ENCODE results near the gene HLCS. TPM values are rescaled to one million over a fixed set of nuclear protein-coding genes. Genes with fewer than 3 reads are reported as not detected.

Gene HLCS
- total and polyA plus RNA-seq, 7 donors: 3.0 to 26.0 (median 12.5) TPM

GRCh38 chr21:36722370-36723368, 243.8 kb downstream of the HLCS start:
- 91 to 92% methylated on average over 25 of the region's 25 CpGs for WGBS, 2 donors
- DNase-seq: peak; percentile 44
- Histone ChIP-seq H3K4me1 (no peaks in the 10 kb centered on the region), H3K9me3 (no peaks in the 10 kb centered on the region), H3K27me3 (peaks cover 0 to 48% (median 10%) of the 10 kb centered on the region in 3 donors), H3K36me3 (no peaks in the 10 kb centered on the region), H3K4me3 (no peak overlapping the region), H3K27ac (no peak overlapping the region)
- TF ChIP-seq POLR2AphosphoS5 (IDR thresholded peaks at IDR 0.05) (no peak), CTCF (IDR thresholded peaks at IDR 0.05) (no peak), POLR2A (IDR thresholded peaks at IDR 0.05) (no peak), EP300 (IDR thresholded peaks at IDR 0.05) (no peak)
- intact Hi-C loops (cut with DNase I): no loop called here

GRCh38 chr21:36721817-36722216, 244.7 kb downstream of the HLCS start:
- Histone ChIP-seq H3K4me3 (no peak overlapping the region), H3K4me1 (no peaks in the 10 kb centered on the region), H3K9me3 (no peaks in the 10 kb centered on the region), H3K27me3 (peaks cover 0 to 51% (median 10%) of the 10 kb centered on the region in 3 donors), H3K27ac (no peak overlapping the region), H3K36me3 (no peaks in the 10 kb centered on the region)
- WGBS, 2 donors: 94% methylated on average over 7 of the region's 7 CpGs
- no peak for TF ChIP-seq POLR2AphosphoS5 (IDR thresholded peaks at IDR 0.05)
- TF ChIP-seq EP300 (IDR thresholded peaks at IDR 0.05): no peak
- TF ChIP-seq POLR2A (IDR thresholded peaks at IDR 0.05): no peak
- no peak for TF ChIP-seq CTCF (IDR thresholded peaks at IDR 0.05)
- DNase-seq: peak; percentile 32
- intact Hi-C loops (cut with DNase I): no loop called here

- Histone ChIP-seq H3K27ac (no peak overlapping the region), H3K27me3 (peaks cover 0 to 73% (median 19%) of the 10 kb centered on the region in 3 donors), H3K4me1 (no peaks in the 10 kb centered on the region), H3K36me3 (no peaks in the 10 kb centered on the region), H3K4me3 (no peak overlapping the region), H3K9me3 (no peaks in the 10 kb centered on the region)
- intact Hi-C loops (cut with DNase I): no loop called here
- WGBS, 2 donors: 26 to 75% methylated on average over 10 of the region's 10 CpGs
- TF ChIP-seq EP300 (IDR thresholded peaks at IDR 0.05) (no peak), POLR2AphosphoS5 (IDR thresholded peaks at IDR 0.05) (no peak), POLR2A (IDR thresholded peaks at IDR 0.05) (no peak)
- DNase-seq: peak; percentile 20
Measured at GRCh38 chr21:36719614-36720013, 246.9 kb downstream of the HLCS start.

GRCh38 chr21:36718951-36719501, 247.4 kb downstream of the HLCS start:
- H3K27me3 ChIP-seq: peaks cover 0 to 79% (median 24%) of the 10 kb centered on the region in 3 donors
- no peaks in the 10 kb centered on the region for H3K4me1 ChIP-seq
- peak; percentile 61 for DNase-seq
- 18 to 69% methylated on average over 18 of the region's 18 CpGs for WGBS, 2 donors
- intact Hi-C loops (cut with DNase I): no loop called here
- peak overlapping the region in 1 of 4 donors; percentile 53 for H3K27ac ChIP-seq
- no peak for TF ChIP-seq POLR2AphosphoS5 (IDR thresholded peaks at IDR 0.05)
- no peak for TF ChIP-seq POLR2A (IDR thresholded peaks at IDR 0.05)
- no peak for TF ChIP-seq CTCF (IDR thresholded peaks at IDR 0.05)
- TF ChIP-seq EP300 (IDR thresholded peaks at IDR 0.05): no peak
- H3K9me3 ChIP-seq: no peaks in the 10 kb centered on the region
- no peak overlapping the region for H3K4me3 ChIP-seq
- H3K36me3 ChIP-seq: no peaks in the 10 kb centered on the region

- TF ChIP-seq POLR2AphosphoS5 (IDR thresholded peaks at IDR 0.05): no peak
- TF ChIP-seq POLR2A (IDR thresholded peaks at IDR 0.05): no peak
- no peak for TF ChIP-seq CTCF (IDR thresholded peaks at IDR 0.05)
- TF ChIP-seq EP300 (IDR thresholded peaks at IDR 0.05): no peak
- no peaks in the 10 kb centered on the region for H3K4me1 ChIP-seq
- H3K9me3 ChIP-seq: no peaks in the 10 kb centered on the region
- H3K4me3 ChIP-seq: no peak overlapping the region
- intact Hi-C loops (cut with DNase I): no loop called here
- peaks cover 0 to 86% (median 33%) of the 10 kb centered on the region in 3 donors for H3K27me3 ChIP-seq
- H3K36me3 ChIP-seq: no peaks in the 10 kb centered on the region
- DNase-seq: peak; percentile 13
- 88 to 93% methylated on average over 6 of the region's 6 CpGs for WGBS, 2 donors
- H3K27ac ChIP-seq: no peak overlapping the region
Measured at GRCh38 chr21:36717976-36718375, 248.5 kb downstream of the HLCS start.

Data from sigmoid colon (tissue), 7 donors.